Heart right ventricle (tissue), 16 donors: Measurements from ENCODE around the gene STK4. TPM values are rescaled to one million over a fixed set of nuclear protein-coding genes. Genes with fewer than 3 reads are reported as not detected.

Experiments used
- ATAC-seq, 8 donors: fragments of 200-7000 bp; cut with Tn5 transposase; one replicate each; pipeline ENCODE4 v1.9.1; 2020; ENCODE audit warnings: mild to moderate bottlenecking in 8 of 8, moderate library complexity in 8 of 8, moderate number of reproducible peaks in 1 of 8
- DNase-seq, 2 donors: peaks; one replicate each; pipeline ENCODE4 v3.0.0-alpha.2; 2020
- H3K27ac ChIP-seq, 10 donors: fragments of 200-600 bp; sonication (generic) in 2 of 10; one replicate each; pipeline versions ENCODE4 v1.5.0 to v1.8.0; 2020 to 2022; ENCODE audit warnings: mild to moderate bottlenecking in 3 of 10
- H3K27me3 ChIP-seq, 7 donors: fragments of 200-600 bp; one replicate each; pipeline ENCODE4 v1.8.0; 2021 to 2022; ENCODE audit warnings: mild to moderate bottlenecking in 2 of 7
- H3K36me3 ChIP-seq, 9 donors: fragments of 200-600 bp; sonication (generic) in 1 of 9; one replicate each; pipeline versions ENCODE4 v1.5.0 to v1.8.0; 2020 to 2022; ENCODE audit warnings: mild to moderate bottlenecking in 2 of 9
- H3K4me1 ChIP-seq, 9 donors: fragments of 200-600 bp; sonication (generic) in 1 of 9; one replicate each; pipeline versions ENCODE4 v1.5.0 to v1.8.0; 2020 to 2022; ENCODE audit warnings: mild to moderate bottlenecking in 4 of 9
- H3K4me3 ChIP-seq, 10 donors: fragments of 200-600 bp; sonication (generic) in 2 of 10; one replicate each; pipeline versions ENCODE4 v1.5.0 to v1.8.0; 2020 to 2022; ENCODE audit warnings: mild to moderate bottlenecking in 7 of 10, moderate library complexity in 2 of 10
- H3K9me3 ChIP-seq, 11 donors: fragments of 200-600 bp in 10 of 11; sonication (generic) in 2 of 11; one replicate each; pipeline versions ENCODE4 v1.5.0 to v1.8.0; 2013 to 2022; ENCODE audit warnings: mild to moderate bottlenecking in 2 of 11, control low read depth in 1 of 11, moderate library complexity in 1 of 11
- WGBS, 2 donors: extraction: QIAGEN DNeasy Blood & Tissue Kit; methylation state at CpG; one replicate each; pipeline ENCODE4 v1.1.7; 2013; ENCODE audit warnings: inconsistent platforms in 1 of 2; 5-methylcytosine and 5-hydroxymethylcytosine counted together
- intact Hi-C, 10 donors: fragments of 100-400 bp; cut with DNase I; formaldehyde crosslinking; loops; one replicate each; pipeline versions ENCODE4 v1.11.1 to v1.14.2; 2022
- polyA plus RNA-seq, 2 donors: library from polyadenylated mRNA; stranded (reverse); fragments of 200-250 nt; gene quantifications; one replicate each; pipeline ENCODE4 v1.2.3, GENCODE V29; 2013
- total RNA-seq, 10 donors: library from RNA; stranded (reverse); fragmentation: NEBNext Ultra II Directional in 3 of 10; extraction: Animal tissue kit (Norgen Biotek cat#: 25700) in 3 of 10; gene quantifications; one replicate each; pipeline versions ENCODE4 v1.2.1 to v1.2.4, GENCODE V29; 2021 to 2023
- TF ChIP-seq, protein P1 (sequence below), 9 donors: fragments of 200-600 bp; sonication (generic) in 2 of 9; IDR thresholded peaks; one replicate each; pipeline versions ENCODE4 v1.5.0 to v1.8.0; 2021 to 2022; ENCODE audit warnings: antibody characterized with exemption in 9 of 9, mild to moderate bottlenecking in 5 of 9, moderate library complexity in 1 of 9
- donor health status: Arrhythmogenic right ventricular cardiomyopathy.
- donor health status: ischemic (EF 13 %, LVEDD 7.1; RV severe dilation, severe dysfunction).
- donor health status: healthy with polysubstance abuse.
- donor health status: DM: no; HTN: yes; CAD: no.
- donor health status: DM: no; HTN: no; CAD: no.
- donor health status: ischemic (EF 25% LVEDD 6.9; RV normal size, moderate dysfunction).
- donor health status: ischemic (EF 25% LVEDD 5.7; RV mildly dilated, moderate dysfunction).
- donor health status: healthy.
- donor health status: DM: yes; HTN: yes; CAD: no.
- donor health status: Ischemic cardiomyopathy.
- donor health status: ischemic (EF 35%, LVEDD 5.7; RV mildly dilated, moderate dysfunction).
- donor health status: nonischemic (EF 11% LVEDD 7.7; RV severe dilation, severe dysfunction).
- donor health status: DM: yes; HTN: yes; CAD: no.
- donor health status: PGD.
- donor health status: ischemic (EF 29% LVEDD 5.4; RV normal size, mild dysfunction).
- donor health status: nonischemic (EF 23%, LVEDD 6.1; RV moderate dilation, normal function).

Gene STK4
- total and polyA plus RNA-seq, 12 donors, result 3.7 to 18.1 (median 8.1) TPM

DNA sequence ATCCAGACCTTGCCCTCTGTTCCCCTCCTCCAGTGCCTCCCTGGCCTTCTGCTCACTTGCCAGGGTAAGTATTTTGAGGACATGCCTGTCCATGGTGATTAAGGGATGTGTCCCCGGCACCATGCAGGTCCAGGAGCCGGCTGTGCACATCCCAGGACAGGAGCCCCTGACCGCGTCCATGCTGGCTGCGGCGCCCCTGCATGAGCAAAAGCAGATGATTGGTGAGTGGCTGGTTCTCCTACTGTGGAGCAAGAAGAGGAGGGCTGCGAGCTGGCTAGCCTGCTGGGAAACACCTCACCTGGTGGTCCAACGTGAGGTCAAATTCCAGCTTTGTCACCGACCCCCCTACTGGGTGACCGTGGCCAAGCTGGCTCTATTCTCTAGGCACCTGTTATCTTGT, 29.8 kb upstream of the STK4 start:
- no peak overlapping the region for H3K27ac ChIP-seq
- no peak for ATAC-seq
- peaks cover 0 to 74% (median 0%) of the 10 kb centered on the region in 9 donors for H3K36me3 ChIP-seq
- intact Hi-C loops, result no loop called here
- no peak overlapping the region for H3K4me3 ChIP-seq
- DNase-seq, result no peak
- H3K27me3 ChIP-seq, result no peaks in the 10 kb centered on the region
- H3K9me3 ChIP-seq, result no peaks in the 10 kb centered on the region
- peaks cover 0 to 4% (median 0%) of the 10 kb centered on the region in 9 donors for H3K4me1 ChIP-seq
- WGBS, 2 donors, result 92 to 96% methylated on average over 10 of the region's 10 CpGs
- TF ChIP-seq, protein P1, sequence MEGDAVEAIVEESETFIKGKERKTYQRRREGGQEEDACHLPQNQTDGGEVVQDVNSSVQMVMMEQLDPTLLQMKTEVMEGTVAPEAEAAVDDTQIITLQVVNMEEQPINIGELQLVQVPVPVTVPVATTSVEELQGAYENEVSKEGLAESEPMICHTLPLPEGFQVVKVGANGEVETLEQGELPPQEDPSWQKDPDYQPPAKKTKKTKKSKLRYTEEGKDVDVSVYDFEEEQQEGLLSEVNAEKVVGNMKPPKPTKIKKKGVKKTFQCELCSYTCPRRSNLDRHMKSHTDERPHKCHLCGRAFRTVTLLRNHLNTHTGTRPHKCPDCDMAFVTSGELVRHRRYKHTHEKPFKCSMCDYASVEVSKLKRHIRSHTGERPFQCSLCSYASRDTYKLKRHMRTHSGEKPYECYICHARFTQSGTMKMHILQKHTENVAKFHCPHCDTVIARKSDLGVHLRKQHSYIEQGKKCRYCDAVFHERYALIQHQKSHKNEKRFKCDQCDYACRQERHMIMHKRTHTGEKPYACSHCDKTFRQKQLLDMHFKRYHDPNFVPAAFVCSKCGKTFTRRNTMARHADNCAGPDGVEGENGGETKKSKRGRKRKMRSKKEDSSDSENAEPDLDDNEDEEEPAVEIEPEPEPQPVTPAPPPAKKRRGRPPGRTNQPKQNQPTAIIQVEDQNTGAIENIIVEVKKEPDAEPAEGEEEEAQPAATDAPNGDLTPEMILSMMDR (IDR thresholded peaks at IDR 0.05), result no peak

DNA sequence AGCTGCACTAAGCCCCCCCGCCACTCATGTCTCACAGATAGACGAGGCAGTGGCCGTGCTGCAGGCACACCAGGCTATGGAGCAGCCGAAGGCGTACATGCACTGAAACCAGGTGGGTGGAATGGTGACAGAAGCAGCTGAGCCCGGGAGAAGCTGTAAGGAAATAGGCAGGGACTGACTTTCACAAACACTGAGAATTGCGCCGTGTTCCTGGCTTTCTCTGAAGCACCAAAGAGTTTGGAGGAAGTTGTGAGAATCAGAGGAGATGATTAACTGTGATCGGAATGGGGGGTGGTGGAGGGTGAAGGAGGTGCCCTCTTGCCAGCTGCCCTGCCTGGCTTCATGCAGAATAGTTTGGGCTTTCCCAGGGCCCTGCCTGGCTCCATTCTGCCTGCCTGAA, 27.7 kb upstream of the STK4 start:
- TF ChIP-seq, protein P1 (IDR thresholded peaks at IDR 0.05), result no peak
- ATAC-seq (no peak), DNase-seq (no peak)
- Histone ChIP-seq H3K9me3 (no peaks in the 10 kb centered on the region), H3K36me3 (peaks cover 0 to 79% (median 13%) of the 10 kb centered on the region in 9 donors), H3K4me3 (no peak overlapping the region), H3K27ac (peak overlapping the region in 2 of 10 donors; percentile 26 to 31), H3K4me1 (peaks cover 0 to 4% (median 0%) of the 10 kb centered on the region in 9 donors), H3K27me3 (no peaks in the 10 kb centered on the region)
- intact Hi-C loops, result no loop called here
- 74 to 78% methylated on average over 9 of the region's 9 CpGs for WGBS, 2 donors

DNA sequence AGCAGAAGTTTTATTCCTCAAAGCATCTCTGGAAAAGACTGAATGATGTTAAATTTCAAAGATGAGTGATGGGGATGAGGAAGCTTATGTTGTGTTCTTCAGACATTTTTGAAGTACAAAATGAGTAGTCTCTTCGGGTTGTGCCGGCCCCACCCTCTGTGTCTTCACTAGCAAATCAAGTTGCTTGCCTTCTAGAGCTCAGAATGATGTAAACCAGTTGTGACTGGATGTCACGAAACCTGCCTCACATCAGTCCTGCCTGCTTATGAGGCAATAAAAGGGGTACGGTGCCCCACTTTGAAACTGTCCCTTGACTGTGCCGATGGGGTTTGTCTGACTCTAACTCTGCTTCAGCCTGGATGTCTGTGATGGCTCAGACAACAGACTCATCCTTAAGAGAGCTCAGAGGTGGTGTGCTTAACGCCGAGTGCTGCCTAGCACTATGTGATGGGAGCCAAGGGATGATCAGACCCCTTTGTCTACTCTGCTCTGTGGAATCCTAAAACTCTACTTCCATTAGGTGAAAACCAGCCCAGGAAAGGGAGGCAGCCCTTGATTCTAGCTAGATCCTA, 25.1 kb upstream of the STK4 start:
- H3K4me1 ChIP-seq, result peaks cover 0 to 10% (median 0%) of the 10 kb centered on the region in 9 donors
- ATAC-seq, result no peak
- H3K27me3 ChIP-seq, result no peaks in the 10 kb centered on the region
- H3K4me3 ChIP-seq, result no peak overlapping the region
- H3K9me3 ChIP-seq, result no peaks in the 10 kb centered on the region
- intact Hi-C loops, result no loop called here
- TF ChIP-seq, protein P1 (IDR thresholded peaks at IDR 0.05), result no peak
- peaks cover 0 to 87% (median 19%) of the 10 kb centered on the region in 9 donors for H3K36me3 ChIP-seq
- WGBS, 2 donors, result 87 to 88% methylated on average over 7 of the region's 7 CpGs
- no peak for DNase-seq
- H3K27ac ChIP-seq, result no peak overlapping the region

DNA sequence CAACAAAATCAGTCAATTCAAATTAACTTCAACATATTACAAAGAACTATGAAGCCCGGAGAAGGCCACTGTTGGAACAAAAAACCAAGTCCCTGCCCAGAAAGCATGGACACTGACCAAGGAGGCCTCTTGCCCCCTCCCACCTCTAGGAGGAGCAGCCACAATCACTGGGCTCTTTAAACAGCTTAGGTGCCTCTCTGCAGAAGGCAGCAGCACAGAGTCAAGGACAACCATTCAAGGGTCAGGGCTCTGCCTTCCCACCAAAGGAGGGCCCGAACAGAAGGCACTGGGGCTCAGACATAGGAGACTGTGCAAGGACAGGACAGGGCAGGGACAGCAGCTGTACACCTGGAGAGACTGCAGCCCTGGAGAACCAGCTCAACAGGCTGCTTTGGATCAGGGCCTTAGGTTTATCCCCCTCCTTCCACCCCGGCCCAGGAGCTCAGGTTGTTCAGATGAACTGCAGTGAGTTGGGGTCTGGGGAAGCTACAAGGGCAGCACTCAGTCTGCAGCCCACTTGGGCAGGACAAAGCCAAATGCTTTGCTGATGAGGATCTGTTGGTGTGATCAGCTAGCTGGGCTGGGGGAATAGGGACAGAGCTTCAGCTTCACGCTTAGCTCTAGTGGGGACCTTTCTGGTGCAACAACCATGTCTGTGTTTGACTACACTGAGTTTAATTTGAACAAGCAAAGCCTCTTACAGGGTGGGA, 23.9 kb upstream of the STK4 start:
- peaks cover 0 to 10% (median 0%) of the 10 kb centered on the region in 9 donors for H3K4me1 ChIP-seq
- H3K36me3 ChIP-seq, result peaks cover 3 to 91% (median 21%) of the 10 kb centered on the region in 9 donors
- intact Hi-C loops, result no loop called here
- H3K27ac ChIP-seq, result no peak overlapping the region
- no peaks in the 10 kb centered on the region for H3K9me3 ChIP-seq
- H3K27me3 ChIP-seq, result no peaks in the 10 kb centered on the region
- 82% methylated on average over 4 of the region's 4 CpGs for WGBS, 2 donors
- no peak for DNase-seq
- H3K4me3 ChIP-seq, result peak overlapping the region in 1 of 10 donors; percentile 20
- peak in 5 of 8 donors; percentile 13 to 62 (median 46) for ATAC-seq
- TF ChIP-seq, protein P1 (IDR thresholded peaks at IDR 0.05), result no peak
